GM18907 (cell line): Measurements from ENCODE around the gene RRM2.

Experiments used
- ATAC-seq: cut with Tn5 transposase; IDR thresholded peaks from one replicate; pipeline ENCODE4 v1.9.1; 2021; ENCODE audit warnings: mild to moderate bottlenecking, moderate library complexity; ENCODE audit not compliant: unreplicated experiment

The RRM2 gene

GRCh38 chr2:10169053-10169578 is 46.6 kb downstream of the RRM2 start:
- ATAC-seq, result no peak

- no peak for ATAC-seq
Observed at GRCh38 chr2:10169581-10169980, 47.0 kb downstream of the RRM2 start.

- ATAC-seq, result no peak
Observed at GRCh38 chr2:10170256-10170655, 47.7 kb downstream of the RRM2 start.

- ATAC-seq, result no peak
Observed at GRCh38 chr2:10171006-10171800, 48.7 kb downstream of the RRM2 start.

GRCh38 chr2:10172033-10172871 is 49.7 kb downstream of the RRM2 start:
- no peak for ATAC-seq

- no peak for ATAC-seq
Observed at GRCh38 chr2:10173258-10174005, 50.9 kb downstream of the RRM2 start.

GRCh38 chr2:10174173-10174572 is 51.6 kb downstream of the RRM2 start:
- ATAC-seq, result no peak

GRCh38 chr2:10175441-10175840 is 52.9 kb downstream of the RRM2 start:
- no peak for ATAC-seq

GRCh38 chr2:10178751-10179150 is 56.2 kb downstream of the RRM2 start:
- no peak for ATAC-seq

GRCh38 chr2:10179422-10179821 is 56.9 kb downstream of the RRM2 start:
- no peak for ATAC-seq

- no peak for ATAC-seq
Observed at GRCh38 chr2:10180229-10180628, 57.7 kb downstream of the RRM2 start.
